Tibial nerve (tissue), 4 donors: ENCODE data around the gene SLC10A7. TPM values are rescaled to one million over a fixed set of nuclear protein-coding genes. Genes with fewer than 3 reads are reported as not detected.

Experiments used
- DNase-seq, 2 donors: peaks; one replicate each; pipeline ENCODE4 v3.0.0-alpha.2; 2019; ENCODE audit warnings: low spot score in 2 of 2
- H3K27ac ChIP-seq, 4 donors: fragments of 200-600 bp; sonication (generic) in 3 of 4; one replicate each; pipeline ENCODE4 v1.5.1; 2017 to 2019; ENCODE audit warnings: mild to moderate bottlenecking in 1 of 4
- H3K27me3 ChIP-seq, 2 donors: fragments of 200-600 bp; sonication (generic) in 1 of 2; one replicate each; pipeline versions ENCODE4 v1.5.1 to v1.6.0; 2017 to 2019
- H3K36me3 ChIP-seq, 3 donors: fragments of 200-600 bp; sonication (generic); one replicate each; pipeline ENCODE4 v1.5.1; 2018 to 2019
- H3K4me1 ChIP-seq, 4 donors: fragments of 200-600 bp; sonication (generic) in 3 of 4; one replicate each; pipeline ENCODE4 v1.5.1; 2017 to 2019
- H3K4me3 ChIP-seq, 4 donors: fragments of 200-600 bp; sonication (generic) in 3 of 4; one replicate each; pipeline ENCODE4 v1.5.1; 2017 to 2019; ENCODE audit warnings: mild to moderate bottlenecking in 1 of 4, moderate library complexity in 1 of 4
- H3K9me3 ChIP-seq, 4 donors: fragments of 200-600 bp; sonication (generic) in 3 of 4; one replicate each; pipeline ENCODE4 v1.5.1; 2017 to 2019
- CTCF ChIP-seq, 5 experiments: fragments of 200-600 bp in 3 of 5; fragments of 450-650 bp in 2 of 5; sonication (generic) in 3 of 5; IDR thresholded peaks; one replicate each; pipeline ENCODE4 v1.5.1; 2016 to 2019; ENCODE audit warnings: antibody characterized with exemption in 5 of 5, mild to moderate bottlenecking in 3 of 5, moderate library complexity in 2 of 5
- EP300 ChIP-seq, 2 donors: sonication (generic); formaldehyde crosslinking; IDR thresholded peaks; one replicate each; pipeline ENCODE4 v1.6.1; 2017; ENCODE audit warnings: antibody characterized with exemption in 2 of 2, mild to moderate bottlenecking in 1 of 2
- POLR2A ChIP-seq, 2 donors: fragments of 450-650 bp; IDR thresholded peaks; one replicate each; pipeline ENCODE4 v1.6.1; 2017; ENCODE audit warnings: antibody characterized with exemption in 2 of 2, mild to moderate bottlenecking in 2 of 2, moderate library complexity in 2 of 2
- WGBS, 2 donors: methylation state at CpG; one replicate each; pipeline ENCODE4 v1.1.5; 2018; 5-methylcytosine and 5-hydroxymethylcytosine counted together
- total RNA-seq, 4 donors: library from RNA; depleted of rRNA; stranded (reverse); fragments of >200 nt; gene quantifications; one replicate each; pipeline ENCODE4 v1.1.0, GENCODE V29; 2016

Gene SLC10A7
- total RNA-seq, 4 donors from 2014 or later = 9.8 to 13.8 (median 11.9) TPM

GRCh38 chr4:146336410-146336807, 185.3 kb downstream of the SLC10A7 start:
- no peak overlapping the region for H3K4me3 ChIP-seq
- no peak for TF ChIP-seq CTCF (IDR thresholded peaks at IDR 0.05)
- no peak for TF ChIP-seq EP300 (IDR thresholded peaks at IDR 0.05)
- no peak for TF ChIP-seq POLR2A (IDR thresholded peaks at IDR 0.05)
- peaks cover 0 to 5% (median 0%) of the 10 kb centered on the region in 3 donors for H3K36me3 ChIP-seq
- no peaks in the 10 kb centered on the region for H3K27me3 ChIP-seq
- H3K27ac ChIP-seq = no peak overlapping the region
- H3K4me1 ChIP-seq = peaks cover 0 to 22% (median 0%) of the 10 kb centered on the region in 4 donors
- no peak for DNase-seq
- WGBS, 2 donors = 50 to 65% methylated on average over 1 of the region's 1 CpG
- H3K9me3 ChIP-seq = no peaks in the 10 kb centered on the region

- TF ChIP-seq CTCF (IDR thresholded peaks at IDR 0.05) = no peak
- TF ChIP-seq POLR2A (IDR thresholded peaks at IDR 0.05) = no peak
- no peak for TF ChIP-seq EP300 (IDR thresholded peaks at IDR 0.05)
Measured at GRCh38 chr4:146335763-146336409, 185.9 kb downstream of the SLC10A7 start.

GRCh38 chr4:146334862-146335449, 186.8 kb downstream of the SLC10A7 start:
- Histone ChIP-seq H3K4me3 (no peak overlapping the region), H3K27me3 (no peaks in the 10 kb centered on the region), H3K4me1 (peaks cover 0 to 22% (median 0%) of the 10 kb centered on the region in 4 donors), H3K9me3 (no peaks in the 10 kb centered on the region), H3K27ac (no peak overlapping the region), H3K36me3 (peaks cover 0 to 5% (median 0%) of the 10 kb centered on the region in 3 donors)
- 70 to 75% methylated on average over 4 of the region's 4 CpGs for WGBS, 2 donors
- DNase-seq = peak in 1 of 2 donors; percentile 11
- no peak for TF ChIP-seq CTCF (IDR thresholded peaks at IDR 0.05)
- TF ChIP-seq EP300 (IDR thresholded peaks at IDR 0.05) = no peak
- no peak for TF ChIP-seq POLR2A (IDR thresholded peaks at IDR 0.05)

More at GRCh38 chr4:146335763-146336409, 185.9 kb downstream of the SLC10A7 start:
- H3K27me3 ChIP-seq = no peaks in the 10 kb centered on the region
- no peak overlapping the region for H3K27ac ChIP-seq
- peaks cover 0 to 5% (median 0%) of the 10 kb centered on the region in 3 donors for H3K36me3 ChIP-seq
- 86 to 91% methylated on average over 3 of the region's 3 CpGs for WGBS, 2 donors
- H3K9me3 ChIP-seq = no peaks in the 10 kb centered on the region
- peaks cover 0 to 22% (median 0%) of the 10 kb centered on the region in 4 donors for H3K4me1 ChIP-seq
- no peak for DNase-seq
- H3K4me3 ChIP-seq = no peak overlapping the region

- Histone ChIP-seq H3K27me3 (no peaks in the 10 kb centered on the region), H3K4me1 (peaks cover 0 to 22% (median 0%) of the 10 kb centered on the region in 4 donors), H3K27ac (no peak overlapping the region), H3K36me3 (peaks cover 0 to 5% (median 0%) of the 10 kb centered on the region in 3 donors), H3K9me3 (no peaks in the 10 kb centered on the region), H3K4me3 (no peak overlapping the region)
- no peak for DNase-seq
- 86 to 90% methylated on average over 2 of the region's 2 CpGs for WGBS, 2 donors
- TF ChIP-seq CTCF (IDR thresholded peaks at IDR 0.05) (no peak), POLR2A (IDR thresholded peaks at IDR 0.05) (no peak), EP300 (IDR thresholded peaks at IDR 0.05) (no peak)
Measured at GRCh38 chr4:146333895-146334262, 187.9 kb downstream of the SLC10A7 start.

DNA sequence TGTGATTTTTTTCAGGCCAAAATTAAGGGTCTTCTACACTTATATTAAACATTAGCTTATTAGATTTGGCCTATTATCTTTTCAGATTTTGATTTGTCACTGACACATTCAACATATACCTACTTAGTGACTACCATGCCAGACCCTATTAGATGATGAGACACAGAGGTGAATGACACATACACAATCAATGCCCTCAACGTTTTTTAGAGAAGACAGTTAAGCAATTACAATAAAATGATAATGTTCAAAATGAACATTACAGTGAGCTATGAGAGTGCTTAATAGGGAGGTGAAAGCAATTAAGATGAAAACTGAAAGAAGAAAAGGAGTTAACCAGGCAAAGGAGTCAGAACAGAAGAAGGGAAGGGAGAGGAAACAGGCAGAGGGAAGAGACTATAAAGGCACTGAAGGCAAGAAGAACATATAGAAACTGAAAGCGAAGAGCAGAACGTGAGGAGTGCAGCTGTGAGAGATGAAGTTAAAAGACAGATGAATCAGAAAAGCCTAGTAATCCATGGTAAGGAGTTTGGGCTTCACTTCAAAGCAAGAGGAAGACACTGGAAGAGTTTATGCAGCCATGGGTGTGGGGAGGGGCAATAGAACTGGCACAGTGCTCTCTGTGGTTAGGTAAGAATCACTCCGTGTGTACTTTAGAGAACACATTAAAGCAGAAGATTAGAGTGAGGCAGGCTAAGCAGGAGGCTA, 188.4 kb downstream of the SLC10A7 start:
- Histone ChIP-seq H3K27ac (no peak overlapping the region), H3K36me3 (peaks cover 0 to 5% (median 0%) of the 10 kb centered on the region in 3 donors), H3K4me3 (no peak overlapping the region), H3K4me1 (peaks cover 0 to 22% (median 0%) of the 10 kb centered on the region in 4 donors), H3K27me3 (no peaks in the 10 kb centered on the region), H3K9me3 (no peaks in the 10 kb centered on the region)
- 67 to 68% methylated on average over 4 of the region's 4 CpGs for WGBS, 2 donors
- DNase-seq = no peak
- TF ChIP-seq POLR2A (IDR thresholded peaks at IDR 0.05) = no peak
- no peak for TF ChIP-seq EP300 (IDR thresholded peaks at IDR 0.05)
- TF ChIP-seq CTCF (IDR thresholded peaks at IDR 0.05) = no peak
